SU-DHL-6 (cell line): ENCODE results near the gene GPR157.

Source experiments
- H2AFZ ChIP-seq: fragments of 200-600 bp; sonication (generic); 2 replicates; pipeline ENCODE4 v1.6.1; 2014; ENCODE audit warnings: low read depth, mild to moderate bottlenecking, moderate library complexity, mixed read lengths, antibody characterized with exemption, low read length; ENCODE audit not compliant: severe bottlenecking
- H3F3A ChIP-seq: fragments of 200-600 bp; shearing (Covaris generic); 2 replicates; pipeline ENCODE4 v1.6.0; 2016; ENCODE audit warnings: antibody characterized with exemption, mild to moderate bottlenecking; ENCODE audit not compliant: insufficient read depth
- H3K27ac ChIP-seq: fragments of 200-600 bp; sonication (generic); 2 replicates; pipeline ENCODE4 v1.5.1; 2016; ENCODE audit warnings: low read depth, mild to moderate bottlenecking, low read length, moderate library complexity, mixed read lengths
- H3K27me3 ChIP-seq: fragments of 200-600 bp; sonication (generic), shearing (Covaris generic); 2 replicates; pipeline ENCODE4 v1.6.0; 2014; ENCODE audit warnings: mild to moderate bottlenecking, low read length
- H3K36me3 ChIP-seq: fragments of 200-600 bp; sonication (generic); 2 replicates; pipeline ENCODE4 v1.6.1; 2014; ENCODE audit warnings: mild to moderate bottlenecking, low read length, mixed read lengths
- H3K4me2 ChIP-seq: fragments of 300-600, 200-600 bp; shearing (Covaris generic), sonication (generic); 2 replicates; pipeline ENCODE4 v1.6.0; 2014; ENCODE audit warnings: low read length, low read depth, mild to moderate bottlenecking; ENCODE audit not compliant: poor library complexity, severe bottlenecking
- H3K4me3 ChIP-seq: fragments of 200-600 bp; sonication (generic); 2 replicates; pipeline ENCODE4 v1.5.1; 2014; ENCODE audit warnings: antibody characterized with exemption, low read length, mild to moderate bottlenecking, mixed read lengths; ENCODE audit not compliant: insufficient read depth, poor library complexity, severe bottlenecking
- H3K79me2 ChIP-seq: fragments of 200-600 bp; sonication (generic); 2 replicates; pipeline ENCODE4 v1.6.1; 2014; ENCODE audit warnings: mild to moderate bottlenecking, low read length, moderate library complexity; ENCODE audit not compliant: insufficient read depth
- H3K9ac ChIP-seq: fragments of 200-600 bp; sonication (generic); 2 replicates; pipeline ENCODE4 v1.7.0; 2014; ENCODE audit warnings: mild to moderate bottlenecking, low read length
- H3K9me2 ChIP-seq: fragments of 200-600 bp; sonication (generic); replicated peaks from 2 replicates; pipeline ENCODE4 v1.6.1; 2014; ENCODE audit warnings: low read length; ENCODE audit not compliant: insufficient read depth
- H3K9me3 ChIP-seq: fragments of 200-600 bp; sonication (generic); 2 replicates; pipeline ENCODE4 v1.6.1; 2014; ENCODE audit warnings: low read length, mixed read lengths; ENCODE audit not compliant: insufficient read depth
- H4K20me1 ChIP-seq: fragments of 200-600 bp; sonication (generic); 2 replicates; pipeline ENCODE4 v1.6.1; 2014; ENCODE audit warnings: low read depth, mild to moderate bottlenecking, antibody characterized with exemption, low read length, moderate library complexity, mixed read lengths
- EZH2phosphoT487 ChIP-seq: fragments of 200-600 bp; sonication (generic), shearing (Covaris generic); conservative IDR thresholded peaks from 2 replicates; pipeline ENCODE4 v1.6.1; 2018; ENCODE audit warnings: mild to moderate bottlenecking, antibody characterized with exemption, low read length, moderate library complexity, mixed read lengths
- TF ChIP-seq, protein P1 (sequence below): fragments of 200-600 bp; sonication (generic); IDR thresholded peaks from one replicate; pipeline ENCODE4 v1.5.1; 2017; ENCODE audit warnings: antibody characterized with exemption, mild to moderate bottlenecking, low read length, moderate library complexity; ENCODE audit not compliant: insufficient read depth, poor library complexity, severe bottlenecking

The GPR157 gene

DNA sequence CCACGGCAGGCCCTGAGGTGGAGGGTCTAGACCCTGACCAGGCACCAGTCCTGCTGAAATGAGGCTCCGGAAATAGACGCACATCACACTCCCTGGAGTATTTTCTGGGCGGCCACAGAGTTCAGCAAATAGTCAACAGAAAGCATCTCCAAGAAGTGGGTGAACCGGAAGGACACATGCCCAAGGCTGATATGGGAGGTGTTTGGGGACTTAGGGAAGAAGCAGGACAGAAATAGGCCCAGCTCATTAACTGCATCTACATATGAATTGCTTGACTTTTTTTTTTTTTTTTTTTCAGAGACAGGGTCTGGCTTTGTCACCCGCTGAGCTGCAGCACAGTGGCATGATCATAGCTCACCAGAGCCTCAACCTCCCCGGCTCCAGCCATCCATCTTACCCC lies 36.5 kb upstream of the GPR157 start:
- Histone ChIP-seq H3K4me3 (no peak overlapping the region), H2AFZ (no peak overlapping the region), H3K27ac (no peak overlapping the region), H3K9ac (no peak overlapping the region), H3F3A (no peaks in the 10 kb centered on the region), H3K36me3 (no peaks in the 10 kb centered on the region), H3K27me3 (no peaks in the 10 kb centered on the region), H3K9me2 (no peaks in the 10 kb centered on the region), H3K79me2 (no peaks in the 10 kb centered on the region), H3K4me2 (no peak overlapping the region), H3K9me3 (no peaks in the 10 kb centered on the region), H4K20me1 (no peaks in the 10 kb centered on the region)
- TF ChIP-seq, protein P1, sequence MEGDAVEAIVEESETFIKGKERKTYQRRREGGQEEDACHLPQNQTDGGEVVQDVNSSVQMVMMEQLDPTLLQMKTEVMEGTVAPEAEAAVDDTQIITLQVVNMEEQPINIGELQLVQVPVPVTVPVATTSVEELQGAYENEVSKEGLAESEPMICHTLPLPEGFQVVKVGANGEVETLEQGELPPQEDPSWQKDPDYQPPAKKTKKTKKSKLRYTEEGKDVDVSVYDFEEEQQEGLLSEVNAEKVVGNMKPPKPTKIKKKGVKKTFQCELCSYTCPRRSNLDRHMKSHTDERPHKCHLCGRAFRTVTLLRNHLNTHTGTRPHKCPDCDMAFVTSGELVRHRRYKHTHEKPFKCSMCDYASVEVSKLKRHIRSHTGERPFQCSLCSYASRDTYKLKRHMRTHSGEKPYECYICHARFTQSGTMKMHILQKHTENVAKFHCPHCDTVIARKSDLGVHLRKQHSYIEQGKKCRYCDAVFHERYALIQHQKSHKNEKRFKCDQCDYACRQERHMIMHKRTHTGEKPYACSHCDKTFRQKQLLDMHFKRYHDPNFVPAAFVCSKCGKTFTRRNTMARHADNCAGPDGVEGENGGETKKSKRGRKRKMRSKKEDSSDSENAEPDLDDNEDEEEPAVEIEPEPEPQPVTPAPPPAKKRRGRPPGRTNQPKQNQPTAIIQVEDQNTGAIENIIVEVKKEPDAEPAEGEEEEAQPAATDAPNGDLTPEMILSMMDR: no peak
- no peak for TF ChIP-seq EZH2phosphoT487

DNA sequence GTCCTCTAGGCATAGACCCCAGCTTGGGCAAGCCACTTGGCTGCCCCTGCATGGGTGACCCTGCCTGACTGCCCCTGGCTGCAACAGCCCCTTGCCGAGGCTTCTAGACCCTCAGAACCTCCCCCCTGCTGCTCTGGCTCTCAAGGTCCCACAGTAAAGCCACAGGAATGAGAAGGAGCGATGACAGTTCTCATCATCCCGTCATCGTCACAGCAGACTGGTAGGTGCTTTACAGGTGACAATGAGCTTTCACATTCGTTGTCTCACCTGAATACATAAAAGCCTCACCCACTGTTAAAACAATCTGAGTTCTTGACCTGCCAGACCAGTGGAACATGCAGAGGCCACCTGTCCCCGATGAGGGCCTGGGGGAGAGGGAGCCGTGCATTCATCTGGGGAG lies 36.0 kb upstream of the GPR157 start:
- H4K20me1 ChIP-seq: no peaks in the 10 kb centered on the region
- no peak overlapping the region for H3K27ac ChIP-seq
- H3K79me2 ChIP-seq: no peaks in the 10 kb centered on the region
- H3F3A ChIP-seq: no peaks in the 10 kb centered on the region
- H3K4me3 ChIP-seq: no peak overlapping the region
- no peak overlapping the region for H3K4me2 ChIP-seq
- no peaks in the 10 kb centered on the region for H3K9me3 ChIP-seq
- H3K27me3 ChIP-seq: no peaks in the 10 kb centered on the region
- no peaks in the 10 kb centered on the region for H3K9me2 ChIP-seq
- no peaks in the 10 kb centered on the region for H3K36me3 ChIP-seq
- H3K9ac ChIP-seq: no peak overlapping the region
- no peak overlapping the region for H2AFZ ChIP-seq
- no peak for TF ChIP-seq EZH2phosphoT487
- TF ChIP-seq, protein P1: no peak

DNA sequence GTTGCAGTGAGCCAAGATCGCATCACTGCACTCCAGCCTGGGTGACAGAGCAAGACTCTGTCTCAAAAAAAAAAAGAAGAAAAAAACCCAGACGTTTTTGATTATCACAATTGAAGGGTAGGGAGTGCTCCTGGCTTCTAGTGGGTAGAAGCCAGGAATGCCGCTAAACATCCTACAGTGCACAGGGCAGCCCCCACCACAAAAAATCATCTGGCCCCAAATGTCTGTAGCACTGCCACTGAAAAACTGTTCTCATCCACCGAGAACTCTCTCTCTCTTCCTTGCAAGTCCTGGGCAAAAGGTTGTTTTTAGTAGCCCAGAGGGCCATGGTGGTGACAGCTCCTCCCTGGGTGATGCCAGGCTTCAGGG lies 35.6 kb upstream of the GPR157 start:
- no peak overlapping the region for H2AFZ ChIP-seq

More for the DNA sequence above, 35.6 kb upstream of the GPR157 start:
- TF ChIP-seq, protein P1: no peak
- no peak for TF ChIP-seq EZH2phosphoT487
- Histone ChIP-seq H3K9me2 (no peaks in the 10 kb centered on the region), H3K27me3 (no peaks in the 10 kb centered on the region), H3K9ac (no peak overlapping the region), H3K4me2 (no peak overlapping the region), H4K20me1 (no peaks in the 10 kb centered on the region), H3K27ac (no peak overlapping the region), H3F3A (no peaks in the 10 kb centered on the region), H3K79me2 (no peaks in the 10 kb centered on the region), H3K36me3 (no peaks in the 10 kb centered on the region), H3K9me3 (no peaks in the 10 kb centered on the region), H3K4me3 (no peak overlapping the region)
